ENCODE data around the gene SPATA33. TPM values are rescaled to one million over a fixed set of nuclear protein-coding genes. Genes with fewer than 3 reads are reported as not detected.
A peak's percentile ranks its signal among the peaks of the same experiment; 100 is the strongest.
"Not testable (repeated sequence)": the region's sequence is repeated elsewhere in the genome, so short reads cannot be mapped to it uniquely, and the experiment has no call there.

Gene SPATA33
- total RNA-seq, 2 experiments from 2014 or later, result 4.4 to 7.1 TPM

GRCh38 chr16:89661215-89661614, 3.6 kb downstream of the SPATA33 start:
- Mint-ChIP-seq H3K27me3 (no peaks in the 10 kb centered on the region), H3K4me1 (ENCODE audit: low read depth) (peaks cover 15% of the 10 kb centered on the region), H3K27ac (no peak overlapping the region), H3K36me3 (ENCODE audit: low read depth) (peaks cover 23% of the 10 kb centered on the region), H3K9me3 (no peaks in the 10 kb centered on the region), H3K4me3 (peak overlapping the region; percentile 73)
- Histone ChIP-seq H3K27ac (ENCODE audit: low read depth in 1 of 2, low read length in 2 of 2) (no peak overlapping the region), H3K4me3 (ENCODE audit: low read length) (no peak overlapping the region), H3K9me3 (ENCODE audit: control insufficient read depth in 1 of 2, insufficient read depth in 1 of 2, low read length in 2 of 2) (no peaks in the 10 kb centered on the region), H3K27me3 (ENCODE audit: control insufficient read depth in 1 of 2, insufficient read depth in 2 of 2, low read length in 2 of 2) (no peaks in the 10 kb centered on the region), H3K36me3 (ENCODE audit: insufficient read depth, low read length) (peaks cover 16% of the 10 kb centered on the region), H3K4me1 (ENCODE audit: insufficient read depth, low read length) (peaks cover 29% of the 10 kb centered on the region)
- intact Hi-C loops (cut with DNase I, micrococcal nuclease), result no loop called here
- ChIA-PET CTCF (no interaction called here), POLR2A (no interaction called here)
- TF ChIP-seq, protein P1, sequence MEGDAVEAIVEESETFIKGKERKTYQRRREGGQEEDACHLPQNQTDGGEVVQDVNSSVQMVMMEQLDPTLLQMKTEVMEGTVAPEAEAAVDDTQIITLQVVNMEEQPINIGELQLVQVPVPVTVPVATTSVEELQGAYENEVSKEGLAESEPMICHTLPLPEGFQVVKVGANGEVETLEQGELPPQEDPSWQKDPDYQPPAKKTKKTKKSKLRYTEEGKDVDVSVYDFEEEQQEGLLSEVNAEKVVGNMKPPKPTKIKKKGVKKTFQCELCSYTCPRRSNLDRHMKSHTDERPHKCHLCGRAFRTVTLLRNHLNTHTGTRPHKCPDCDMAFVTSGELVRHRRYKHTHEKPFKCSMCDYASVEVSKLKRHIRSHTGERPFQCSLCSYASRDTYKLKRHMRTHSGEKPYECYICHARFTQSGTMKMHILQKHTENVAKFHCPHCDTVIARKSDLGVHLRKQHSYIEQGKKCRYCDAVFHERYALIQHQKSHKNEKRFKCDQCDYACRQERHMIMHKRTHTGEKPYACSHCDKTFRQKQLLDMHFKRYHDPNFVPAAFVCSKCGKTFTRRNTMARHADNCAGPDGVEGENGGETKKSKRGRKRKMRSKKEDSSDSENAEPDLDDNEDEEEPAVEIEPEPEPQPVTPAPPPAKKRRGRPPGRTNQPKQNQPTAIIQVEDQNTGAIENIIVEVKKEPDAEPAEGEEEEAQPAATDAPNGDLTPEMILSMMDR (IDR thresholded peaks at IDR 0.05), result no peak
- DNase-seq (no peak), ATAC-seq (ENCODE audit: poor library complexity) (no peak)

- CTCF ChIA-PET, result not testable (repeated sequence)
These were observed 6.6 kb downstream of the SPATA33 start for GRCh38 chr16:89664238-89664637.

DNA sequence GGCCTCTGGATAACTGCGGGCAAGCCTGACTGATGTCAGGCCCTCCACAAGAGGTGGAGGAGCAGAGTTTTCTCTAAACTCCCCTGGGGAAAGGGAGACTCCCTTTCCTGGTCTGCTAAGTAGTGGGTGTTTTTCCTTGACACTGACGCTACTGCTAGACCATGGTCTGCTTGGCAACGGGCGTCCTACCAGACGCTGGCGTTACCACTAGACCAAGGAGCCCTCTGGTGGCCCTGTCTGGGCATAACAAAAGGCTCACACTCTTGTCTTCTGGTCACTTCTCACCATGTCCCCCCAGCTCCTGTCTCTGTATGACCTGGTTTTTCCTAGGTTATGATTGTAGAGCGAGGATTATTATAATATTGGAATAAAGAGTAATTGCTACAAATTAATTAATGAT, 9.4 kb downstream of the SPATA33 start:
- POLR2A ChIA-PET; CTCF ChIA-PET; H3K4me1 Mint-ChIP-seq (ENCODE audit: low read depth); ATAC-seq (ENCODE audit: poor library complexity); H3K27ac Mint-ChIP-seq; H3K27me3 ChIP-seq (ENCODE audit: control insufficient read depth in 1 of 2, insufficient read depth in 2 of 2, low read length in 2 of 2); H3K36me3 Mint-ChIP-seq (ENCODE audit: low read depth); H3K4me3 Mint-ChIP-seq; H3K27me3 Mint-ChIP-seq; H3K36me3 ChIP-seq (ENCODE audit: insufficient read depth, low read length); H3K27ac ChIP-seq (ENCODE audit: low read depth in 1 of 2, low read length in 2 of 2); H3K9me3 ChIP-seq (ENCODE audit: control insufficient read depth in 1 of 2, insufficient read depth in 1 of 2, low read length in 2 of 2); H3K9me3 Mint-ChIP-seq; H3K4me3 ChIP-seq (ENCODE audit: low read length); intact Hi-C loops (cut with DNase I, micrococcal nuclease); H3K4me1 ChIP-seq (ENCODE audit: insufficient read depth, low read length); DNase-seq: not testable (repeated sequence)

More at GRCh38 chr16:89664238-89664637, 6.6 kb downstream of the SPATA33 start:
- H3K4me1 Mint-ChIP-seq (ENCODE audit: low read depth); H3K4me3 Mint-ChIP-seq; H3K27me3 Mint-ChIP-seq; H3K27me3 ChIP-seq (ENCODE audit: control insufficient read depth in 1 of 2, insufficient read depth in 2 of 2, low read length in 2 of 2); H3K27ac ChIP-seq (ENCODE audit: low read depth in 1 of 2, low read length in 2 of 2); ATAC-seq (ENCODE audit: poor library complexity); H3K9me3 Mint-ChIP-seq; H3K27ac Mint-ChIP-seq; H3K9me3 ChIP-seq (ENCODE audit: control insufficient read depth in 1 of 2, insufficient read depth in 1 of 2, low read length in 2 of 2); DNase-seq; H3K4me3 ChIP-seq (ENCODE audit: low read length); intact Hi-C loops (cut with DNase I, micrococcal nuclease); POLR2A ChIA-PET: not testable (repeated sequence)
- H3K36me3 Mint-ChIP-seq (ENCODE audit: low read depth), result peaks cover 16% of the 10 kb centered on the region
- Histone ChIP-seq H3K4me1 (ENCODE audit: insufficient read depth, low read length) (peaks cover 11% of the 10 kb centered on the region), H3K36me3 (ENCODE audit: insufficient read depth, low read length) (peaks cover 16% of the 10 kb centered on the region)

GRCh38 chr16:89667633-89668032, 10.0 kb downstream of the SPATA33 start:
- H3K27ac Mint-ChIP-seq, result no peak overlapping the region
- H3K27me3 ChIP-seq (ENCODE audit: control insufficient read depth in 1 of 2, insufficient read depth in 2 of 2, low read length in 2 of 2), result no peaks in the 10 kb centered on the region
- H3K27me3 Mint-ChIP-seq, result no peaks in the 10 kb centered on the region
- H3K4me3 Mint-ChIP-seq, result no peak overlapping the region
- peaks cover 5% of the 10 kb centered on the region for H3K4me1 ChIP-seq (ENCODE audit: insufficient read depth, low read length)
- TF ChIP-seq, protein P1 (IDR thresholded peaks at IDR 0.05), result no peak
- CTCF ChIA-PET, result no interaction called here
- H3K4me3 ChIP-seq (ENCODE audit: low read length), result no peak overlapping the region
- no peak for DNase-seq
- H3K36me3 ChIP-seq (ENCODE audit: insufficient read depth, low read length), result peaks cover 6% of the 10 kb centered on the region
- intact Hi-C loops (cut with DNase I, micrococcal nuclease), result no loop called here
- H3K36me3 Mint-ChIP-seq (ENCODE audit: low read depth), result peaks cover 4% of the 10 kb centered on the region
- POLR2A ChIA-PET, result interaction anchor here (1.0 to 1.5 kb wide), 2 partner anchors 19 to 56 kb away, joined by 3 to 4 read pairs; partner anchors contain the start of gene CDK10
- no peak for ATAC-seq (ENCODE audit: poor library complexity)
- no peak overlapping the region for H3K27ac ChIP-seq (ENCODE audit: low read depth in 1 of 2, low read length in 2 of 2)
- H3K9me3 ChIP-seq (ENCODE audit: control insufficient read depth in 1 of 2, insufficient read depth in 1 of 2, low read length in 2 of 2), result no peaks in the 10 kb centered on the region
- no peaks in the 10 kb centered on the region for H3K9me3 Mint-ChIP-seq
- H3K4me1 Mint-ChIP-seq (ENCODE audit: low read depth), result peaks cover 6% of the 10 kb centered on the region
